HepG2 (cell line): ENCODE measurements around the gene ROMO1. TPM values are rescaled to one million over a fixed set of nuclear protein-coding genes. Genes with fewer than 3 reads are reported as not detected.
A peak's percentile ranks its signal among the peaks of the same experiment; 100 is the strongest.

ENCODE experiments used
- CSRNP1 ChIP-seq: sonication (generic); formaldehyde crosslinking; IDR thresholded peaks from 2 replicates; pipeline ENCODE4 v1.8.1; 2023; ENCODE audit warnings: mild to moderate bottlenecking, missing genetic modification reagents
- DZIP1 ChIP-seq: sonication (generic); formaldehyde crosslinking; IDR thresholded peaks from 2 replicates; pipeline ENCODE4 v1.5.0; 2020; ENCODE audit warnings: mild to moderate bottlenecking, missing genetic modification reagents
- IKZF5 ChIP-seq: IDR thresholded peaks from 2 replicates; pipeline ENCODE4 v1.6.1; 2018; ENCODE audit warnings: missing genetic modification reagents, mild to moderate bottlenecking, missing compliant biosample characterization
- NKX3-1 ChIP-seq: sonication (generic); formaldehyde crosslinking; IDR thresholded peaks from 2 replicates; pipeline ENCODE4 v1.5.0; 2020; ENCODE audit warnings: missing genetic modification reagents
- NRL ChIP-seq: sonication (generic); formaldehyde crosslinking; IDR thresholded peaks from 2 replicates; pipeline ENCODE4 v1.5.0; 2020; ENCODE audit warnings: missing genetic modification reagents, mild to moderate bottlenecking, moderate library complexity, borderline replicate concordance
- ZNF160 ChIP-seq: sonication (generic); formaldehyde crosslinking; IDR thresholded peaks from 2 replicates; pipeline ENCODE4 v1.8.0; 2022; ENCODE audit warnings: mild to moderate bottlenecking, inconsistent platforms, missing genetic modification reagents
- polyA plus RNA-seq, 8 experiments: library from polyadenylated mRNA; depleted of rRNA in 3 of 8; stranded (reverse) in 7 of 8; unstranded in 1 of 8; fragments of >200 nt; fragmentation: Illumina TruSeq in 4 of 8; extraction: Trizol in 4 of 8; gene quantifications; 2 replicates each; pipeline versions ENCODE4 v1.2.1 to v1.2.3, GENCODE V29; 2011 to 2016; ENCODE audit warnings: low read depth in 4 of 8, missing spikeins in 1 of 8, mixed read lengths in 1 of 8; ENCODE audit not compliant: insufficient read depth in 1 of 8
- total RNA-seq, 5 experiments: library from RNA; depleted of rRNA; stranded (reverse); fragments of >200 nt; fragmentation: Illumina TruSeq; extraction: Trizol; gene quantifications; 2 replicates each; pipeline ENCODE4 v1.2.3, GENCODE V29; 2016; ENCODE audit warnings: low read depth in 1 of 5
- TF ChIP-seq, protein P1 (sequence below): sonication (generic); formaldehyde crosslinking; IDR thresholded peaks from 2 replicates; pipeline ENCODE4 v1.4.0; 2020; ENCODE audit warnings: missing genetic modification reagents
- TF ChIP-seq, protein P2 (sequence below): sonication (generic); formaldehyde crosslinking; IDR thresholded peaks from 2 replicates; pipeline ENCODE4 v1.9.0; 2022; ENCODE audit warnings: low read depth, missing genetic modification reagents
- TF ChIP-seq, protein P3 (sequence below): sonication (generic); formaldehyde crosslinking; IDR thresholded peaks from 2 replicates; pipeline ENCODE4 v1.4.0; 2020; ENCODE audit warnings: missing genetic modification reagents, borderline replicate concordance
- TF ChIP-seq, protein P4 (sequence below): sonication (generic); formaldehyde crosslinking; conservative IDR thresholded peaks from 2 replicates; pipeline ENCODE4 v1.4.0; 2020; ENCODE audit warnings: missing genetic modification reagents

ROMO1 gene
- total and polyA plus RNA-seq, 2 of the 13 experiments (the other 11 are each of a cell fraction or from before 2014, with no cell fraction given), result 636 to 755 TPM

GRCh38 chr20:35741892-35742740 lies 42.9 kb downstream of the ROMO1 start, which contains the start of gene RBM39 (continued):
- TF ChIP-seq CSRNP1 (CRISPR knock-in tag), result peak; percentile 86
- peak; percentile 83; the same call in 1 of the 2 replicates for TF ChIP-seq DZIP1 (CRISPR knock-in tag)
- peak; percentile 95 for TF ChIP-seq NRL (CRISPR knock-in tag)
- TF ChIP-seq, protein P1, sequence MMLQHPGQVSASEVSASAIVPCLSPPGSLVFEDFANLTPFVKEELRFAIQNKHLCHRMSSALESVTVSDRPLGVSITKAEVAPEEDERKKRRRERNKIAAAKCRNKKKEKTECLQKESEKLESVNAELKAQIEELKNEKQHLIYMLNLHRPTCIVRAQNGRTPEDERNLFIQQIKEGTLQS (CRISPR knock-in tag), result peak; percentile 82
- peak; percentile 48 for TF ChIP-seq ZNF160 (CRISPR knock-in tag)
- peak; percentile 99 for TF ChIP-seq NKX3-1 (CRISPR knock-in tag)
- TF ChIP-seq, protein P2, sequence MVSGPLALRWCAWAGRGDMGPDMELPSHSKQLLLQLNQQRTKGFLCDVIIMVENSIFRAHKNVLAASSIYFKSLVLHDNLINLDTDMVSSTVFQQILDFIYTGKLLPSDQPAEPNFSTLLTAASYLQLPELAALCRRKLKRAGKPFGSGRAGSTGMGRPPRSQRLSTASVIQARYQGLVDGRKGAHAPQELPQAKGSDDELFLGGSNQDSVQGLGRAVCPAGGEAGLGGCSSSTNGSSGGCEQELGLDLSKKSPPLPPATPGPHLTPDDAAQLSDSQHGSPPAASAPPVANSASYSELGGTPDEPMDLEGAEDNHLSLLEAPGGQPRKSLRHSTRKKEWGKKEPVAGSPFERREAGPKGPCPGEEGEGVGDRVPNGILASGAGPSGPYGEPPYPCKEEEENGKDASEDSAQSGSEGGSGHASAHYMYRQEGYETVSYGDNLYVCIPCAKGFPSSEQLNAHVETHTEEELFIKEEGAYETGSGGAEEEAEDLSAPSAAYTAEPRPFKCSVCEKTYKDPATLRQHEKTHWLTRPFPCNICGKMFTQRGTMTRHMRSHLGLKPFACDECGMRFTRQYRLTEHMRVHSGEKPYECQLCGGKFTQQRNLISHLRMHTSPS, result peak; percentile 77
- TF ChIP-seq IKZF5, result peak; percentile 99
- TF ChIP-seq, protein P3, sequence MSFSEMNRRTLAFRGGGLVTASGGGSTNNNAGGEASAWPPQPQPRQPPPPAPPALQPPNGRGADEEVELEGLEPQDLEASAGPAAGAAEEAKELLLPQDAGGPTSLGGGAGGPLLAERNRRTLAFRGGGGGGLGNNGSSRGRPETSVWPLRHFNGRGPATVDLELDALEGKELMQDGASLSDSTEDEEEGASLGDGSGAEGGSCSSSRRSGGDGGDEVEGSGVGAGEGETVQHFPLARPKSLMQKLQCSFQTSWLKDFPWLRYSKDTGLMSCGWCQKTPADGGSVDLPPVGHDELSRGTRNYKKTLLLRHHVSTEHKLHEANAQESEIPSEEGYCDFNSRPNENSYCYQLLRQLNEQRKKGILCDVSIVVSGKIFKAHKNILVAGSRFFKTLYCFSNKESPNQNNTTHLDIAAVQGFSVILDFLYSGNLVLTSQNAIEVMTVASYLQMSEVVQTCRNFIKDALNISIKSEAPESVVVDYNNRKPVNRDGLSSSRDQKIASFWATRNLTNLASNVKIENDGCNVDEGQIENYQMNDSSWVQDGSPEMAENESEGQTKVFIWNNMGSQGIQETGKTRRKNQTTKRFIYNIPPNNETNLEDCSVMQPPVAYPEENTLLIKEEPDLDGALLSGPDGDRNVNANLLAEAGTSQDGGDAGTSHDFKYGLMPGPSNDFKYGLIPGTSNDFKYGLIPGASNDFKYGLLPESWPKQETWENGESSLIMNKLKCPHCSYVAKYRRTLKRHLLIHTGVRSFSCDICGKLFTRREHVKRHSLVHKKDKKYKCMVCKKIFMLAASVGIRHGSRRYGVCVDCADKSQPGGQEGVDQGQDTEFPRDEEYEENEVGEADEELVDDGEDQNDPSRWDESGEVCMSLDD (CRISPR knock-in tag), result no peak; the same call in none of the 2 replicates
- TF ChIP-seq, protein P4, sequence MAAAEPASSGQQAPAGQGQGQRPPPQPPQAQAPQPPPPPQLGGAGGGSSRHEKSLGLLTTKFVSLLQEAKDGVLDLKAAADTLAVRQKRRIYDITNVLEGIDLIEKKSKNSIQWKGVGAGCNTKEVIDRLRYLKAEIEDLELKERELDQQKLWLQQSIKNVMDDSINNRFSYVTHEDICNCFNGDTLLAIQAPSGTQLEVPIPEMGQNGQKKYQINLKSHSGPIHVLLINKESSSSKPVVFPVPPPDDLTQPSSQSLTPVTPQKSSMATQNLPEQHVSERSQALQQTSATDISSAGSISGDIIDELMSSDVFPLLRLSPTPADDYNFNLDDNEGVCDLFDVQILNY (CRISPR knock-in tag), result peak; percentile 86
